GM19023 (cell line): Measurements from ENCODE around the gene TPRG1L.
"Not testable (repeated sequence)": the region's sequence is repeated elsewhere in the genome, so short reads cannot be mapped to it uniquely, and the experiment has no call there.

Experiments
- ATAC-seq: cut with Tn5 transposase; IDR thresholded peaks from one replicate; pipeline ENCODE4 v1.9.1; 2021; ENCODE audit warnings: mild to moderate bottlenecking, moderate library complexity; ENCODE audit not compliant: unreplicated experiment

Gene TPRG1L

DNA sequence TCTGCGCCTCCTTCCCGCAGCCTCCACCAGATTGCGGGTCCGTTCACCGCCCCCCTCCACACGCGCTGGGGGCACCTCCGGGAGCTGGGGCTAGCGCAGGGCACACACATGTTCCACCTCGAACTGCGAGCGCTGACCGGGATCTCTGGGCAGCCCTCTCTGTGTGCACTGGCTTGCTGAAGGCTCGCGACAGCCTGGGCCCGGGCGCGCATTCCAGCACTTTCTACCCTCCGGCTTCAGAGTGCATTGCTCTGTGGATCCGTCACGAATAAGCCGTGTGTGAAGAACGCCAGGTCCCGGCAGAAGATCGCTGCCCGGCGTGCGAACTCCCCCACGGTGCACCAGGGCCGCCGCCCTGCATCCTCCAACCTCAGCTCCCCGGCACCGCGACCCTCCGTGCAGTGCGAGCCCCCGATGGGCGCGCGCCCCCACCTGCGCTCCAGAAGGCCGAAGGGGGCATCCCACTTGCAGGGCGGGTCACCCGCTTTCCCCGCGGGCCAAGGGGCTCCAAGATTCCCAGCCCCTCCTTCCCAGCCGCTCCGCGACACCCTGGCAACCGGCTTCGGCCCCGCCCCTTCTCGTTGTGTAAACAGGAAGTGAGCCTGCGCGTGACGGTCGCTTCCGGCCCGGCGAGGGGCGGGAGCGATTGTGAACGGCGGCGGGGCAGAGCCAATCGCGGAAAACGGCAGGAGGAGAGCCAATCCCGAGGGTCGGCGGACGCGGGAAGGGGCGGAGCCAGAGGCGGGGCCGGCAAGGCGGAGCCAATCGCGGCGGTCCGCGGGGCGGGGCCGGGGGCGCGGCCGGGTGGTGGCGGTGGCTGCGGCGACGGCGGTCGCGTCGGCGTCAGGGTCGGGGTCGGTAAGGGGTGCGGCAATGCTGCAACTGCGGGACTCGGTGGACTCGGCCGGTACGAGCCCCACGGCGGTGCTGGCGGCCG, at the start of gene TPRG1L:
Gene TPRG1L, plus strand, starts transcription at position 816 of the 937 bp plus-strand sequence. Its CDS starts 58 bp downstream, at position 874.
- peak; percentile 91 for ATAC-seq

DNA sequence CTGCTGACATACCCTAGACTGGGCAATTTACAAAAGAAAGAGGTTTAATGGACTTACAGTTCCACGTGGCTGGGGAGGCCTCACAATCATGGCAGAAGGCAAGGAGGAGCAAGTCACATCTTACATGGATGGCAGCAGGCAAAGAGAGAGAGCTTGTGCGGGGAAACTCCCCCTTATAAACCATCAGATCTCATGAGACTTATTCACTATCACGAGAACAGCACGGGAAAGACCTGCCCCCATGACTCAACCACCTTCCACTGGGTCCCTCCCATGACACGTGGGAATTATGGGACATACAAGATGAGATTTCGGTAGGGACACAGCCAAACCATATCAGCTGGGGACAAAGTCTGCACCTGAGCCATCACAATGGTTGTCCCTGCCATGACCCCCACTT, 49.3 kb upstream of the TPRG1L start:
- ATAC-seq = not testable (repeated sequence)

- ATAC-seq = no peak
Measured at GRCh38 chr1:3575993-3576392, 48.8 kb upstream of the TPRG1L start.

GRCh38 chr1:3577300-3577699, 47.5 kb upstream of the TPRG1L start:
- ATAC-seq = no peak

GRCh38 chr1:3577711-3578432, 46.9 kb upstream of the TPRG1L start:
- no peak for ATAC-seq

DNA sequence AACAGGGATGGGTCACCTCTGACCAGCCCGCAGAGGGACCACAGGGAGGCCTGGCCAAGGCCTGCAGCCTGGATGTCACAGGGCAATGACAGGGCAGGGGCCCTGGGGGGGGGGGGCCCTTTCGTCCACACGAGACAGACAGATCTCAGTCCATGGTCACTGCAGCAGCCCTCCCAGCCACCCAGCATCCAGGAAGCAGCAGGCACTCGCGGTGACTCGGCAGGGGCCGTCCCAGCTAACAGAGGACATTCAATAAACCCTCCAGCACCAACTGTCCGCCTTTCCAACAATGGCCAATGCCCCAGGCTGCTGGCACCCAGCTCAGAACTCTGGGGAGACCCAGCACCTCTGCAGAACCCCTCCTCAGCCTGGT, 46.4 kb upstream of the TPRG1L start:
- ATAC-seq = no peak

- no peak for ATAC-seq
Measured at GRCh38 chr1:3578906-3579305, 45.9 kb upstream of the TPRG1L start.

DNA sequence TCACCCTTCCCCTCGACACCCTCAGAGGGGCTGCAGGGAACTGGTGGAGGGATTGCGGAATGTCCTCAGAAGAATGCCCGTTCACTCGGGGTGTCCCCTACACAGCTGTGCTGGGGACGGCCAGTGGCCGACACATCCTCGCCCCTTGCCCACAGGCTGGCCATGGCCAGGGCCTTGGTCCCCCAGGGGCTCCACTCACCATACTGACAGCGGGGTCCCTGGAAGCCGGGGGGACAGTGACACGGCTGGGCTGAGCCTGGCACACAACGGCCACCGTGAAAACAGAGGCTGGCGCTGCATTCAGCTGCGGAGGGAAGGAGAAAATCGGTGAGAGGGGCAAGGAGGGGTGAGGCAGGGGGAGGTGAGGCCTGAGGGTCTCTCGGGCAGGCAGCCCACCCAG, 45.2 kb upstream of the TPRG1L start:
- ATAC-seq = no peak

- ATAC-seq = no peak
Measured at GRCh38 chr1:3580231-3580630, 44.6 kb upstream of the TPRG1L start.

GRCh38 chr1:3581296-3582036, 43.3 kb upstream of the TPRG1L start:
- no peak for ATAC-seq

- ATAC-seq = not testable (repeated sequence)
Measured at GRCh38 chr1:3583751-3584150, 41.1 kb upstream of the TPRG1L start.

DNA sequence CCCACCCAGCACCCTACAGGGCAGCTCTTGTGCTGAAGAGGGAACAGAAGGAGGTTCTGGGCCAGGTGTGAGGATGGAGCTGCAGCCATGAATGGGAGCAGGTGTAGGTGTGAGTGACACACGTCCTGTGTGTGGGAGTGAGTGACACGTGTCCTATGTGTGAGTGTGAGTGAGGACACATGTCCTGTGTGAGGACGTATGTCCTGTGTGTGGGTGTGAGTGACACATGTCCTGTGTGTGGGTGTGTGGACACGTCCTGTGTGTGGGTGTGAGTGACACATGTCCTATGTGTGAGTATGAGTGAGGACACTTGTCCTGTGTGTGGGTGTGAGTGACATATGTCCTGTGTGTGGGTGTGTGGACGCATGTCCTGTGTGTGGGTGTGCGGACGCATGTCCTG, 39.9 kb upstream of the TPRG1L start:
- no peak for ATAC-seq

DNA sequence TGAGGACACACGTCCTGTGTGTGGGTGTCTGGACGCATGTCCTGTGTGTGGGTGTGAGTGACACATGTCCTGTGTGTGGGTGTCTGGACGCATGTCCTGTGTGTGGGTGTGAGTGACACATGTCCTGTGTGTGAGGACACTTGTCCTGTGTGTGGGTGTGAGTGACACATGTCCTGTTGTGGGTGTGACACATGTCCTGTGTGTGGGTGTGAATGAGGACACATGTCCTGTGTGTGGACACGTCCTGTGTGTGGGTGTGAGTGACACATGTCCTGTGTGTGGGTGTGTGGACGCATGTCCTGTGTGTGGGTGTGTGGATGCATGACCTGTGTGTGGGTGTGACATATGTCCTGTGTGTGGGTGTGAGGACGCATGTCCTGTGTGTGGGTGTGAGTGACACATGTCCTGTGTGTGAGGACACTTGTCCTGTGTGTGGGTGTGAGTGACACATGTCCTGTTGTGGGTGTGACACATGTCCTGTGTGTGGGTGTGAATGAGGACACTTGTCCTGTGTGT, 39.4 kb upstream of the TPRG1L start:
- ATAC-seq = not testable (repeated sequence)

GRCh38 chr1:3585940-3586568, 38.8 kb upstream of the TPRG1L start:
- no peak for ATAC-seq

DNA sequence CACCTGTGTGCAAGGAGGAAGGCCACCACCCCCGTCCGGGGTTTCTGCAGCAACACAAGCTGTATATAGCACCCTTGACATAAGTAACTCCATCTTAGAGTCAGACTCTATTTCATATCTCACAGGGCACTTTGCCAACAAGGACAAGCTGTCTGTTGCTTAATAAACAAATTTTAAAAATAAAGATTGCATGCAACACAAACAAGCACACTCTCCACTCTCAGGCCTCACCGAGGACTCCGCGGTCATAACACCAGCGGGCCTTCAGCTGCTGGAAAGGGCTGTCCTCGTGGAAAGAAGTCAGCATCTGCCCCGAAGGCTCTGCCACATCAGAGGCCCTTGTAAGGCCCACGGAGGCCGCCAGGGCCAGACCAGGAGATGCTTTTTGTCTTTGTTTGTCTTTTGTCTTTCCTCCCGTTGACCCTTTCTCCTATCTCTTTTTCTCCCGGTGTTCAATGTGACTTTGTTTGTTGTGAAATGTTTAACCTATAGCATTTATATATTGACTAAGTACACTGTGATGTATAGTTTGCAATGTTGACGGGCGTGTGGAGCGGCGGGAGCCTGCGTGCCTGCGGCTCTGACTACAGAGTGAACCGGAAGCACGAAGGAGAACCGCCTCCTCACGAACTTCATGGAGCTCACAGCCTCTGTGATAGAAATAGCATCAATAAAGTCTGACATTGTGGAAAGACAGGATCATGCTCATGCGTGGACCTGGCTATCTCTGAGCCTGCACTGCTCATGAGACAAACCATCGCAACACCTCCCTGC, 37.6 kb upstream of the TPRG1L start:
- ATAC-seq = no peak

- ATAC-seq = no peak
Measured at GRCh38 chr1:3588395-3588794, 36.4 kb upstream of the TPRG1L start.

GRCh38 chr1:3590139-3590763, 34.6 kb upstream of the TPRG1L start:
- no peak for ATAC-seq

GRCh38 chr1:3590951-3591865, 33.6 kb upstream of the TPRG1L start:
- no peak for ATAC-seq
